Adrenal gland (tissue), 12 donors: ENCODE measurements around the gene GFRA1. TPM values are rescaled to one million over a fixed set of nuclear protein-coding genes. Genes with fewer than 3 reads are reported as not detected.

Experiments used
- DNase-seq, 7 donors: peaks; one replicate each; pipeline ENCODE4 v3.0.0-alpha.2; 2019 to 2020
- H3K27ac ChIP-seq, 5 donors: fragments of 200-600 bp; sonication (generic) in 4 of 5; 1 replicate in 3 of 5; 2 replicates in 2 of 5; pipeline versions ENCODE4 v1.5.1 to v1.8.0; 2016 to 2020; ENCODE audit warnings: mild to moderate bottlenecking in 1 of 5
- H3K27me3 ChIP-seq: fragments of 200-600 bp; 2 replicates; pipeline ENCODE4 v1.8.0; 2021
- H3K36me3 ChIP-seq, 2 donors: fragments of 200-600 bp; replicated peaks in 1 of 2; 1 replicate in 1 of 2; 2 replicates in 1 of 2; pipeline versions ENCODE4 v1.5.1 to v1.8.0; 2018 to 2022
- H3K4me1 ChIP-seq, 2 donors: fragments of 200-600 bp; replicated peaks in 1 of 2; 1 replicate in 1 of 2; 2 replicates in 1 of 2; pipeline versions ENCODE4 v1.5.1 to v1.8.0; 2018 to 2021
- H3K4me3 ChIP-seq, 4 donors: fragments of 200-600 bp; sonication (generic) in 3 of 4; one replicate each; pipeline ENCODE4 v1.5.1; 2016 to 2018
- H3K9me3 ChIP-seq, 3 donors: fragments of 200-600 bp; sonication (generic) in 1 of 3; replicated peaks in 1 of 3; 1 replicate in 2 of 3; 2 replicates in 1 of 3; pipeline versions ENCODE4 v1.5.1 to v1.8.0; 2016 to 2021
- POLR2A ChIP-seq, 2 donors: fragments of 450-650 bp; IDR thresholded peaks; one replicate each; pipeline ENCODE4 v1.6.1; 2017; ENCODE audit warnings: antibody characterized with exemption in 2 of 2, mild to moderate bottlenecking in 2 of 2, moderate library complexity in 1 of 2
- WGBS, 4 donors: extraction: QIAGEN DNeasy Blood & Tissue Kit in 2 of 4; methylation state at CpG; one replicate each; pipeline versions ENCODE4 v1.1.5 to v1.1.7; 2013 to 2017; 5-methylcytosine and 5-hydroxymethylcytosine counted together
- intact Hi-C, 2 donors: fragments of 100-400 bp; cut with DNase I; formaldehyde crosslinking; loops; one replicate each; pipeline versions ENCODE4 v1.14.1 to v1.15.0; 2022 to 2023
- polyA plus RNA-seq, 3 donors: library from polyadenylated mRNA; stranded (reverse); fragments of 200-250 nt in 2 of 3; fragments of 350-450 nt in 1 of 3; fragmentation: Illumina TruSeq in 1 of 3; extraction: RNeasy Lipid Tissue Mini Kit (QIAGEN cat#74804) in 1 of 3; gene quantifications; one replicate each; pipeline ENCODE4 v1.2.3, GENCODE V29; 2013 to 2014
- total RNA-seq, 9 donors: library from RNA; depleted of rRNA in 4 of 9; stranded (reverse); fragments of >200 nt in 4 of 9; fragments of 120-200 nt in 1 of 9; fragmentation: NEBNext Ultra II Directional in 1 of 9; extraction: Animal tissue kit (Norgen Biotek cat#: 25700) in 1 of 9; gene quantifications; one replicate each; pipeline versions ENCODE4 v1.1.0 to v1.2.4, GENCODE V29; 2013 to 2023
- TF ChIP-seq, protein P1 (sequence below), 6 experiments: fragments of 450-650 bp in 4 of 6; fragments of 200-600 bp in 2 of 6; sonication (generic) in 1 of 6; IDR thresholded peaks; 1 replicate in 5 of 6; 2 replicates in 1 of 6; pipeline versions ENCODE4 v1.5.1 to v1.8.0; 2016 to 2021; ENCODE audit warnings: antibody characterized with exemption in 6 of 6, mild to moderate bottlenecking in 2 of 6, moderate library complexity in 1 of 6
- donor health status: healthy with polysubstance abuse.
- donor health status: Bipolar disorder and iron deficiency.
- donor health status: DM: yes; HTN: yes; CAD: no.
- donor health status: DM: no; HTN: no; CAD: no.
- donor health status: DM: no; HTN: no; CAD: no.
- donor health status: DM: yes; HTN: yes; CAD: no.

Gene GFRA1
- total and polyA plus RNA-seq, 12 donors: 0.61 to 12.9 (median 2.6) TPM

DNA sequence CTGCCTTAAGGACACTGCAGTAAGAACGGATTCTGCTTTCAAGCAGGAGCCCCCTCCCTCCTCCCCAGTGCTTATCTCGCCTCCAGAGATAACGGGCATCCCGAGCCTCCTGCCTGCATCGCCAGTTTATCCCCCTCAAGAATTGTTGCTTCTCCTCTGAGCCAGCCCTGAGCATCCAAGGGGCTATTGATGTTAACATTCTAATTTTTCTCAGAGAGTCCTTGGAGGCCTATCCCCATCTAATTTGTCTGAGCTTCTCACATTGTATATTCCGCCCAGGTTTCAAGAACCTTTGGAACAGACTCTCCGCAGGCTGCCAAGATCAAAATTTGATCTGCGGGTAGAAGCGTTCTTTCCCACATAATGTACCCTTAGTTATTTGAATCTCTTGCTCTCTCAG lies 180.0 kb downstream of the GFRA1 start:
- no peak for TF ChIP-seq POLR2A (IDR thresholded peaks at IDR 0.05)
- TF ChIP-seq, protein P1, sequence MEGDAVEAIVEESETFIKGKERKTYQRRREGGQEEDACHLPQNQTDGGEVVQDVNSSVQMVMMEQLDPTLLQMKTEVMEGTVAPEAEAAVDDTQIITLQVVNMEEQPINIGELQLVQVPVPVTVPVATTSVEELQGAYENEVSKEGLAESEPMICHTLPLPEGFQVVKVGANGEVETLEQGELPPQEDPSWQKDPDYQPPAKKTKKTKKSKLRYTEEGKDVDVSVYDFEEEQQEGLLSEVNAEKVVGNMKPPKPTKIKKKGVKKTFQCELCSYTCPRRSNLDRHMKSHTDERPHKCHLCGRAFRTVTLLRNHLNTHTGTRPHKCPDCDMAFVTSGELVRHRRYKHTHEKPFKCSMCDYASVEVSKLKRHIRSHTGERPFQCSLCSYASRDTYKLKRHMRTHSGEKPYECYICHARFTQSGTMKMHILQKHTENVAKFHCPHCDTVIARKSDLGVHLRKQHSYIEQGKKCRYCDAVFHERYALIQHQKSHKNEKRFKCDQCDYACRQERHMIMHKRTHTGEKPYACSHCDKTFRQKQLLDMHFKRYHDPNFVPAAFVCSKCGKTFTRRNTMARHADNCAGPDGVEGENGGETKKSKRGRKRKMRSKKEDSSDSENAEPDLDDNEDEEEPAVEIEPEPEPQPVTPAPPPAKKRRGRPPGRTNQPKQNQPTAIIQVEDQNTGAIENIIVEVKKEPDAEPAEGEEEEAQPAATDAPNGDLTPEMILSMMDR (IDR thresholded peaks at IDR 0.05): no peak
- H3K4me1 ChIP-seq: no peaks in the 10 kb centered on the region
- intact Hi-C loops: no loop called here
- no peak overlapping the region for H3K27ac ChIP-seq
- WGBS, 4 donors: 88 to 94% (median 91%) methylated on average over 8 to 9 of the region's 9 CpGs
- no peak overlapping the region for H3K4me3 ChIP-seq
- H3K27me3 ChIP-seq: no peaks in the 10 kb centered on the region
- no peaks in the 10 kb centered on the region for H3K36me3 ChIP-seq
- no peaks in the 10 kb centered on the region for H3K9me3 ChIP-seq
- DNase-seq: no peak

DNA sequence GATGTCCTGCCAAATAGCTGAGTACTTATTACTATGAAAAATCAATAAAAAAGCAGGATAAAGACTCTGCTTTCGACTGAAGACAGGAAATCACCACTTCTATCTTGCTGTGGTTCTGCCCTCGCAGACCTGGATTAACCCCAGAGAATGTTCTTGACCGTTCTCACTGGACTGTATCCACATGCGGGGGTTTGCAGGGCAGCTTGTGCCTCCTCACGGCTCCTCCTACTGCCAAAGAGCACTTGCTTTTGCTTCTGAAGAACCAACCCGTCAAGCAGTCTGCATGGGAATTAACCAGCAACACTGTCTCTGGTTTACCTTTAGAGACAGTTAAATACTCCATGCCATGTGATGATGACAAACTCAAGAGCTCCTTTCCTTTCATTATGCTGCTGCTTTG lies 184.0 kb downstream of the GFRA1 start:
- no peak for DNase-seq
- H3K27ac ChIP-seq: no peak overlapping the region
- 73 to 89% (median 77%) methylated on average over 6 of the region's 6 CpGs for WGBS, 4 donors

DNA sequence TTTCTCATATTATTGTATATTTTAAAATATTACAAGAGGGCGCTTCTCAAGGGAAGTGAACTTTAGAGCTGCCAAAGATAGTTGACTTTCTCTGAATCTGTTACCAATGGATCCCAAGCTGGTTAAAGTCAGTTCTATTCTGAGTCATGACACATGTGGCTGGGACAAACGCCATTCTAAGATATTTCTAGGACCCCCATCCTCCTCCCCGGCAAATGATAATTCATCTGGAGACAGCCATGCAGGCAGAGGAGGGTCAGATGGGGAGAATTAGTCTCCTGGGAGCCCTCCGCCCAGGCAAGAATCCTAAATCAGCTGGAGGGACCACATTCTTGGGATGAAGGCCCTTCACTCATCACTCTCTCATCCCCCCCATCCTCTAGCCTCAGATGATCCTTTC lies 187.7 kb downstream of the GFRA1 start:
- Histone ChIP-seq H3K9me3 (no peaks in the 10 kb centered on the region), H3K27ac (no peak overlapping the region), H3K27me3 (no peaks in the 10 kb centered on the region), H3K4me3 (no peak overlapping the region), H3K4me1 (no peaks in the 10 kb centered on the region), H3K36me3 (no peaks in the 10 kb centered on the region)
- no peak for DNase-seq
- TF ChIP-seq, protein P1 (IDR thresholded peaks at IDR 0.05): no peak
- no peak for TF ChIP-seq POLR2A (IDR thresholded peaks at IDR 0.05)
- intact Hi-C loops: no loop called here
- WGBS, 4 donors: 59 to 75% (median 72%) methylated on average over 4 of the region's 4 CpGs

More for the DNA sequence above, 184.0 kb downstream of the GFRA1 start:
- Histone ChIP-seq H3K9me3 (no peaks in the 10 kb centered on the region), H3K27me3 (no peaks in the 10 kb centered on the region), H3K4me1 (no peaks in the 10 kb centered on the region), H3K4me3 (no peak overlapping the region), H3K36me3 (no peaks in the 10 kb centered on the region)
- TF ChIP-seq POLR2A (IDR thresholded peaks at IDR 0.05): no peak
- TF ChIP-seq, protein P1 (IDR thresholded peaks at IDR 0.05): no peak
- intact Hi-C loops: no loop called here

DNA sequence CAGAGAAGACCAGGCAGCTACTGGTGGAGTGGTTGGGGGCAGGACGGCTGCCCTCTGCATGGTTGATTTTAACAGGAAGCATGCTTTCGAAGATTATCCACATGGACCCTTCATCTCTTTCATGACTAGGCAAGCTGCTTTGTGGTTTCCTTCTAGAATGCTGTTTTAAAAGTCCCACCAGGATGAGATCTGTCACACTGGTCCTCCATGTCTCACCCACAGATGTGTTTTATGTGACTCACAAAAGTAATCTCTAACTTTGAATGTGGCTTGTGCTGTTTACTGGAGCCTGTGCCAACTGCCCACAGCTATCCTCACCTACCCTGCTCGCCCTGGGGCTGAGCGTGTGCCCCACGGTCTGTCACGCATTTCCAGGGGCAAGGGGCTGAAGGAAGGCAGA lies 188.8 kb downstream of the GFRA1 start:
- DNase-seq: no peak
- Histone ChIP-seq H3K9me3 (no peaks in the 10 kb centered on the region), H3K36me3 (no peaks in the 10 kb centered on the region), H3K27me3 (no peaks in the 10 kb centered on the region), H3K4me1 (no peaks in the 10 kb centered on the region), H3K4me3 (no peak overlapping the region), H3K27ac (no peak overlapping the region)
- intact Hi-C loops: no loop called here
- TF ChIP-seq POLR2A (IDR thresholded peaks at IDR 0.05): no peak
- TF ChIP-seq, protein P1 (IDR thresholded peaks at IDR 0.05): no peak
- 69 to 98% (median 78%) methylated on average over 5 to 6 of the region's 6 CpGs for WGBS, 4 donors
